Spleen (tissue), 7 donors: ENCODE measurements around the gene ZNF335.

Experiments
- CTCF ChIP-seq, 11 experiments: fragments of 200-600 bp in 7 of 11; fragments of 450-650 bp in 4 of 11; sonication (generic) in 4 of 11; IDR thresholded peaks in 8 of 11; conservative IDR thresholded peaks in 3 of 11; 1 replicate in 7 of 11; 2 replicates in 4 of 11; pipeline versions ENCODE4 v1.4.0 to v1.8.0; 2016 to 2021; ENCODE audit warnings: antibody characterized with exemption in 11 of 11, inconsistent platforms in 4 of 11, mild to moderate bottlenecking in 1 of 11
- POLR2A ChIP-seq, 3 donors: fragments of 450-650 bp; IDR thresholded peaks; one replicate each; pipeline ENCODE4 v1.5.1; 2017; ENCODE audit warnings: antibody characterized with exemption in 3 of 3, mild to moderate bottlenecking in 1 of 3
- POLR2AphosphoS5 ChIP-seq, 3 donors: sonication (generic); formaldehyde crosslinking; IDR thresholded peaks; one replicate each; pipeline ENCODE4 v1.5.1; 2017; ENCODE audit warnings: antibody characterized with exemption in 3 of 3
- donor health status: DM: no; HTN: no; CAD: no; lungs with moderate emphysema.
- donor health status: DM: no; HTN: no; CAD: no.
- donor health status: DM: no; HTN: no; CAD: no.

GRCh38 chr20:46001498-46001897, 29.5 kb upstream of the ZNF335 start:
- TF ChIP-seq CTCF (IDR thresholded peaks at IDR 0.05 in 8 of 11, conservative IDR thresholded peaks at IDR 0.05 in 3 of 11) (no peak), POLR2A (IDR thresholded peaks at IDR 0.05) (no peak), POLR2AphosphoS5 (IDR thresholded peaks at IDR 0.05) (no peak)
